K562 (cell line): ENCODE results near the gene BCL6B. TPM values are rescaled to one million over a fixed set of nuclear protein-coding genes. Genes with fewer than 3 reads are reported as not detected.

Experiments
- ATAC-seq: fragments of 200-7000 bp; cut with Tn5 transposase; 3 replicates; pipeline ENCODE4 v1.9.1; 2020; ENCODE audit warnings: moderate library complexity
- BruUV-seq: library from RNA; stranded (reverse); fragments of 400-500 nt; replicated peaks from 2 replicates; lab custom pipeline; 2021; lab: Mats Ljungman, UMichigan
- CTCF ChIA-PET: fragments of 300-600 bp; formaldehyde crosslinking; extraction: SDS; loops from one replicate; lab custom pipeline; 2021; ENCODE audit warnings: low intra/inter-chr PET ratio; lab: Yijun Ruan, JAX
- POLR2A ChIA-PET: fragments of 300-600, 350-650 bp; sonication (Branson Sonifier 250); formaldehyde crosslinking; extraction: SDS; loops from one replicate; lab custom pipeline; 2021; ENCODE audit warnings: antibody characterized with exemption, inconsistent platforms; lab: Yijun Ruan, JAX
- DNase-seq, 4 experiments: peaks; one replicate each; pipeline versions ENCODE4 v3.0.0 to v3.0.0-alpha.2; 2011 to 2018; ENCODE audit warnings: low spot score in 3 of 4, mixed read lengths in 3 of 4; ENCODE audit errors: extremely low read depth in 1 of 4
- FAIRE-seq: peaks from 2 replicates; lab custom pipeline; 2011; peaks lifted over from hg19 to GRCh38; lab: Jason Lieb, UNC
- H2AFZ ChIP-seq: 2 replicates; pipeline ENCODE4 v1.6.0; 2011; ENCODE audit warnings: low read depth, low read length, control low read depth, inconsistent platforms
- H3K27ac ChIP-seq: fragments of 200-600 bp; 3 replicates; pipeline ENCODE4 v1.8.0; 2011; ENCODE audit warnings: low read depth, mild to moderate bottlenecking, control low read depth, inconsistent platforms, low read length, moderate library complexity, mixed read lengths; ENCODE audit errors: extremely low read depth
- H3K27me3 ChIP-seq, 2 experiments: fragments of 300-600 bp in 1 of 2; 2 replicates in 1 of 2; 3 replicates in 1 of 2; pipeline versions ENCODE4 v1.6.0 to v1.8.0; 2011; ENCODE audit warnings: inconsistent platforms in 2 of 2, low read length in 2 of 2, mild to moderate bottlenecking in 1 of 2, mixed read lengths in 1 of 2, moderate library complexity in 1 of 2; ENCODE audit not compliant: control insufficient read depth in 2 of 2, insufficient read depth in 2 of 2
- H3K36me3 ChIP-seq: fragments of 300-600 bp; 3 replicates; pipeline ENCODE4 v1.8.0; 2011; ENCODE audit warnings: mild to moderate bottlenecking, low read length, inconsistent platforms; ENCODE audit not compliant: control insufficient read depth, insufficient read depth
- H3K4me1 ChIP-seq, 2 experiments: fragments of 200-600 bp in 1 of 2; replicated peaks in 1 of 2; 2 replicates in 1 of 2; 3 replicates in 1 of 2; pipeline versions ENCODE4 v1.5.1 to v1.8.0; 2011; ENCODE audit warnings: inconsistent platforms in 2 of 2, low read length in 2 of 2, mild to moderate bottlenecking in 1 of 2, mixed read lengths in 1 of 2, moderate library complexity in 1 of 2; ENCODE audit not compliant: control insufficient read depth in 2 of 2, insufficient read depth in 2 of 2
- H3K4me2 ChIP-seq: 2 replicates; pipeline ENCODE4 v1.6.1; 2011; ENCODE audit warnings: low read length, control low read depth, inconsistent platforms, mixed read lengths; ENCODE audit not compliant: insufficient read depth
- H3K4me3 ChIP-seq: fragments of 200-600 bp; sonication (generic), shearing (Covaris generic); 2 replicates; pipeline ENCODE4 v1.5.1; 2016; ENCODE audit warnings: control low read depth, inconsistent platforms
- H3K79me2 ChIP-seq: fragments of 200-600 bp; 3 replicates; pipeline ENCODE4 v1.8.0; 2011; ENCODE audit warnings: low read length, inconsistent platforms; ENCODE audit not compliant: control insufficient read depth, insufficient read depth
- H3K9ac ChIP-seq, 2 experiments: 2 replicates each; pipeline versions ENCODE4 v1.6.0 to v1.6.1; 2011; ENCODE audit warnings: low read depth in 2 of 2, low read length in 2 of 2, control low read depth in 1 of 2, inconsistent platforms in 1 of 2, mild to moderate bottlenecking in 1 of 2, mixed read lengths in 1 of 2; ENCODE audit not compliant: insufficient read depth in 1 of 2
- H3K9me1 ChIP-seq: one replicate; pipeline ENCODE4 v1.6.0; 2011; ENCODE audit warnings: inconsistent platforms, mild to moderate bottlenecking, low read length, moderate library complexity; ENCODE audit not compliant: control insufficient read depth, insufficient read depth
- H3K9me3 ChIP-seq: replicated peaks from 2 replicates; pipeline ENCODE4 v1.5.1; 2011; ENCODE audit warnings: low read depth, low read length, inconsistent platforms; ENCODE audit not compliant: control insufficient read depth, insufficient read depth
- H4K20me1 ChIP-seq: replicated peaks from 2 replicates; pipeline ENCODE4 v1.6.1; 2011; ENCODE audit warnings: low read length, inconsistent platforms, mixed read lengths; ENCODE audit not compliant: control insufficient read depth, insufficient read depth
- BACH1 ChIP-seq: fragments of 200-800 bp; sonication (Bioruptor generic); IDR thresholded peaks from 2 replicates; pipeline ENCODE4 v1.6.1; 2016; ENCODE audit warnings: missing genetic modification characterization, missing compliant biosample characterization
- CBX1 ChIP-seq: sonication (generic); IDR thresholded peaks from 2 replicates; pipeline ENCODE4 v1.6.1; 2016; ENCODE audit warnings: antibody characterized with exemption, low read depth, mild to moderate bottlenecking
- CLOCK ChIP-seq: fragments of 250-450 bp; sonication (Bioruptor Pico); IDR thresholded peaks from 2 replicates; pipeline ENCODE4 v1.4.0; 2020; ENCODE audit warnings: mild to moderate bottlenecking, moderate library complexity, borderline replicate concordance
- EP300 ChIP-seq: IDR thresholded peaks from 2 replicates; pipeline ENCODE4 v1.6.1; 2012; ENCODE audit warnings: low read length, improper control_type of control experiment
- GABPA ChIP-seq: fragments of 200-800 bp; sonication (Bioruptor generic); conservative IDR thresholded peaks from 2 replicates; pipeline ENCODE4 v1.6.1; 2016; ENCODE audit warnings: low read depth, missing genetic modification characterization, missing compliant biosample characterization
- HDAC1 ChIP-seq, 2 experiments: fragments of 450-650 bp; IDR thresholded peaks; 2 replicates each; pipeline ENCODE4 v1.6.1; 2016 to 2017; ENCODE audit warnings: inconsistent platforms in 1 of 2, mild to moderate bottlenecking in 1 of 2, moderate library complexity in 1 of 2
- NFE2L1 ChIP-seq: fragments of 450-650 bp; IDR thresholded peaks from 2 replicates; pipeline ENCODE4 v1.6.1; 2016; ENCODE audit warnings: missing genetic modification characterization, low read depth, mild to moderate bottlenecking, missing compliant biosample characterization, moderate library complexity, borderline replicate concordance
- NR2C2 ChIP-seq, 2 experiments: fragments of 200-800 bp in 1 of 2; sonication (Bioruptor generic) in 1 of 2; sonication (generic) in 1 of 2; formaldehyde crosslinking in 1 of 2; IDR thresholded peaks; 2 replicates each; pipeline versions ENCODE4 v1.6.1 to v1.8.0; 2016 to 2022; ENCODE audit warnings: mild to moderate bottlenecking in 1 of 2, missing compliant biosample characterization in 1 of 2, missing genetic modification characterization in 1 of 2, missing genetic modification reagents in 1 of 2
- THRB ChIP-seq: fragments of 450-650 bp; formaldehyde crosslinking; conservative IDR thresholded peaks from 2 replicates; pipeline ENCODE4 v1.4.0; 2022; ENCODE audit warnings: mild to moderate bottlenecking, missing genetic modification characterization
- ZKSCAN1 ChIP-seq: fragments of 150-350 bp; IDR thresholded peaks from 2 replicates; pipeline ENCODE4 v1.6.1; 2016; ENCODE audit warnings: low read depth, low read length
- ZNF212 ChIP-seq: fragments of 450-650 bp; formaldehyde crosslinking; IDR thresholded peaks from 2 replicates; pipeline ENCODE4 v1.4.0; 2020; ENCODE audit warnings: mild to moderate bottlenecking
- ZNF217 ChIP-seq: sonication (generic); formaldehyde crosslinking; IDR thresholded peaks from 2 replicates; pipeline ENCODE4 v1.8.0; 2022; ENCODE audit warnings: mild to moderate bottlenecking, missing genetic modification reagents
- WGBS: fragments of 100-300 bp; shearing (Covaris generic); methylation state at CpG from one replicate; pipeline ENCODE4 v1.1.6; 2016; ENCODE audit warnings: low coverage, mixed read lengths; ENCODE audit not compliant: insufficient coverage; ENCODE audit errors: missing lambda C conversion rate; 5-methylcytosine and 5-hydroxymethylcytosine counted together
- in situ Hi-C: fragments of 300-500 bp; cut with MboI; formaldehyde crosslinking; loops from 4 replicates; pipeline ENCODE4 v1.15.0; 2018; ENCODE audit warnings: inconsistent platforms, mixed read lengths
- intact Hi-C: fragments of 100-400 bp; cut with micrococcal nuclease; formaldehyde crosslinking; loops from 2 replicates; pipeline ENCODE4 v1.14.2; 2022
- polyA plus RNA-seq, 8 experiments: library from polyadenylated mRNA; depleted of rRNA in 4 of 8; stranded (reverse) in 5 of 8; unstranded in 3 of 8; fragments of >200 nt; fragmentation: Nextera tagmentation in 2 of 8; fragmentation: Illumina TruSeq in 1 of 8; extraction: Ambion mirVana in 2 of 8; extraction: Trizol in 1 of 8; gene quantifications; 2 replicates each; pipeline versions ENCODE4 v1.2.1 to v1.2.3, GENCODE V29; 2011 to 2014; ENCODE audit warnings: inconsistent platforms in 1 of 8, missing spikeins in 1 of 8
- total RNA-seq, 7 experiments: library from RNA; depleted of rRNA in 6 of 7; stranded (reverse); fragments of >200 nt in 6 of 7; fragmentation: Illumina TruSeq in 2 of 7; extraction: Trizol in 2 of 7; gene quantifications; 2 replicates each; pipeline versions ENCODE4 v1.2.1 to v1.2.3, GENCODE V29; 2011 to 2021; ENCODE audit warnings: low replicate concordance in 1 of 7

Gene BCL6B
- total and polyA plus RNA-seq, 9 of the 15 experiments (the other 6 are each of a cell fraction or from before 2014, with no cell fraction given): 0.89 to 5.0 (median 3.6) TPM

- no peak for TF ChIP-seq EP300
- TF ChIP-seq NFE2L1 (tag): no peak
- TF ChIP-seq THRB: no peak
- TF ChIP-seq ZNF212 (CRISPR knock-in tag): no peak
- TF ChIP-seq CBX1: no peak
- TF ChIP-seq, all 486 proteins: peak for 0
Observed at GRCh38 chr17:7058831-7059447, 36.1 kb downstream of the BCL6B start (continued).

GRCh38 chr17:7060165-7060891, 37.5 kb downstream of the BCL6B start:
- Histone ChIP-seq H3K36me3 (no peaks in the 10 kb centered on the region), H3K9ac (no peak overlapping the region), H3K4me2 (no peak overlapping the region), H3K79me2 (no peaks in the 10 kb centered on the region), H3K9me1 (no peaks in the 10 kb centered on the region), H3K4me1 (no peaks in the 10 kb centered on the region), H3K27me3 (peaks cover 10 to 22% of the 10 kb centered on the region in 2 experiments), H2AFZ (no peak overlapping the region), H3K9me3 (no peaks in the 10 kb centered on the region), H3K27ac (no peak overlapping the region), H4K20me1 (0 out of 2 replicates have a peak, but pooled peaks cover 2% of the 10 kb centered on the region), H3K4me3 (no peak overlapping the region)
- ChIA-PET POLR2A (no interaction called here), CTCF (no interaction called here)
- ATAC-seq: no peak; the same call in 2 of the 3 replicates
- in situ Hi-C loops (no loop called here), intact Hi-C loops (no loop called here)
- peak; percentile 59 for FAIRE-seq
- peak; percentile 42 to 68 (median 44) for DNase-seq
- 2% methylated on average over 6 of the region's 6 CpGs for WGBS
- BruUV-seq: no TSS peak
- 0 out of 4 replicates have a peak, but pooled peaks of 1 of the 2 experiments have one; percentile 32 for TF ChIP-seq HDAC1 (IDR thresholded peaks at IDR 0.05)
- TF ChIP-seq CLOCK: no peak
- no peak for TF ChIP-seq ZNF217 (CRISPR knock-in tag)
- peak; percentile 97 for TF ChIP-seq ZKSCAN1
- TF ChIP-seq NR2C2 (CRISPR knock-in tag; IDR thresholded peaks at IDR 0.05): no peak
- TF ChIP-seq NR2C2 (tag; IDR thresholded peaks at IDR 0.05): peak; percentile 49; the same call in 1 of the 2 replicates
- TF ChIP-seq GABPA (tag): peak; percentile 36; the same call in 1 of the 2 replicates
- TF ChIP-seq BACH1 (tag): 0 out of 2 replicates have a peak, but pooled peaks have one; percentile 37
